Caco-2 (cell line): ENCODE results near the gene PGBD5. TPM values are rescaled to one million over a fixed set of nuclear protein-coding genes. Genes with fewer than 3 reads are reported as not detected.

Source experiments
- BruUV-seq: library from RNA; stranded (reverse); fragments of 400-500 nt; replicated peaks from 2 replicates; lab custom pipeline; 2021; lab: Mats Ljungman, UMichigan
- CTCF ChIA-PET: fragments of 300-600 bp; sonication (Branson Sonifier 250); formaldehyde crosslinking; loops from one replicate; lab custom pipeline; 2022; ENCODE audit warnings: antibody characterized with exemption; lab: Charles Lee
- POLR2A ChIA-PET: fragments of 300-600 bp; sonication (Branson Sonifier 250); formaldehyde crosslinking; loops from one replicate; lab custom pipeline; 2022; ENCODE audit warnings: antibody characterized with exemption; lab: Charles Lee
- DNase-seq, 2 experiments: peaks; one replicate each; pipeline versions ENCODE4 v3.0.0 to v3.0.0-alpha.2; 2020 to 2022
- H3K27me3 ChIP-seq: replicated peaks from 2 replicates; pipeline ENCODE4 v1.6.0; 2011; ENCODE audit warnings: low read length; ENCODE audit not compliant: control insufficient read depth, insufficient read depth
- H3K36me3 ChIP-seq: 2 replicates; pipeline ENCODE4 v1.5.1; 2011; ENCODE audit warnings: low read length; ENCODE audit not compliant: control insufficient read depth, insufficient read depth
- H3K4me1 ChIP-seq: fragments of 250-450 bp; sonication (Bioruptor Pico); 2 replicates; pipeline ENCODE4 v1.5.1; 2020; ENCODE audit warnings: mild to moderate bottlenecking
- H3K4me3 ChIP-seq: 2 replicates; pipeline ENCODE4 v1.5.1; 2011; ENCODE audit warnings: low read depth, mild to moderate bottlenecking, control low read depth, low read length
- H3K9me3 ChIP-seq: fragments of 250-450 bp; sonication (Bioruptor Pico); 2 replicates; pipeline ENCODE4 v1.5.1; 2020; ENCODE audit warnings: mild to moderate bottlenecking, moderate library complexity
- H3K27ac Mint-ChIP-seq: one replicate; pipeline ENCODE4 v1.8.0; 2022; ENCODE audit warnings: mixed read lengths; ENCODE audit not compliant: unreplicated experiment
- H3K27me3 Mint-ChIP-seq: one replicate; pipeline ENCODE4 v1.8.0; 2022; ENCODE audit warnings: mixed read lengths; ENCODE audit not compliant: insufficient read depth, unreplicated experiment
- H3K36me3 Mint-ChIP-seq: one replicate; pipeline ENCODE4 v1.8.0; 2022; ENCODE audit warnings: mild to moderate bottlenecking, mixed read lengths; ENCODE audit not compliant: insufficient read depth, unreplicated experiment
- H3K4me1 Mint-ChIP-seq: one replicate; pipeline ENCODE4 v1.8.0; 2022; ENCODE audit warnings: low read depth, mixed read lengths; ENCODE audit not compliant: unreplicated experiment
- H3K4me3 Mint-ChIP-seq: one replicate; pipeline ENCODE4 v1.8.0; 2022; ENCODE audit warnings: mild to moderate bottlenecking, moderate library complexity, mixed read lengths; ENCODE audit not compliant: unreplicated experiment
- H3K9me3 Mint-ChIP-seq: one replicate; pipeline ENCODE4 v1.8.0; 2022; ENCODE audit warnings: mixed read lengths; ENCODE audit not compliant: unreplicated experiment
- CTCF ChIP-seq, 2 experiments: fragments of 200-600 bp in 1 of 2; IDR thresholded peaks; 1 replicate in 1 of 2; 2 replicates in 1 of 2; pipeline versions ENCODE4 v1.5.1 to v1.8.0; 2011 to 2022; ENCODE audit warnings: antibody characterized with exemption in 1 of 2, control low read depth in 1 of 2, inconsistent platforms in 1 of 2, low read depth in 1 of 2, low read length in 1 of 2, mild to moderate bottlenecking in 1 of 2, moderate library complexity in 1 of 2; ENCODE audit not compliant: insufficient read depth in 1 of 2, severe bottlenecking in 1 of 2, unreplicated experiment in 1 of 2
- intact Hi-C: fragments of 100-400 bp; cut with micrococcal nuclease; formaldehyde crosslinking; loops from one replicate; pipeline ENCODE4 v1.10.0; 2022; ENCODE audit not compliant: unreplicated experiment
- total RNA-seq: library from RNA; stranded (reverse); gene quantifications from 2 replicates; pipeline ENCODE4 v1.2.3, GENCODE V29; 2022

Gene PGBD5
- total RNA-seq, 1 experiment from 2014 or later = 2.4 TPM

- H3K9me3 ChIP-seq = no peaks in the 10 kb centered on the region
- Mint-ChIP-seq H3K4me1 (peaks cover 12% of the 10 kb centered on the region), H3K27ac (no peak overlapping the region), H3K36me3 (no peaks in the 10 kb centered on the region), H3K9me3 (no peaks in the 10 kb centered on the region), H3K27me3 (no peaks in the 10 kb centered on the region), H3K4me3 (no peak overlapping the region)
- H3K4me1 ChIP-seq = peaks cover 10% of the 10 kb centered on the region
- TF ChIP-seq CTCF (IDR thresholded peaks at IDR 0.05; ENCODE audit: insufficient read depth in 1 of 2, low read depth in 1 of 2, low read length in 1 of 2, severe bottlenecking in 1 of 2, unreplicated experiment in 1 of 2) = no peak
- intact Hi-C loops = no loop called here
- ChIA-PET POLR2A (interaction anchor here (0.8 kb wide), 1 partner anchor 727 kb away, joined by 3 read pairs; no protein-coding TSS in a partner anchor), CTCF (no interaction called here)
- no peaks in the 10 kb centered on the region for H3K36me3 ChIP-seq
- no TSS peak for BruUV-seq
- no peak for DNase-seq
- no peaks in the 10 kb centered on the region for H3K27me3 ChIP-seq
- no peak overlapping the region for H3K4me3 ChIP-seq
These were observed 122.3 kb downstream of the PGBD5 start for GRCh38 chr1:230303822-230304221.

DNA sequence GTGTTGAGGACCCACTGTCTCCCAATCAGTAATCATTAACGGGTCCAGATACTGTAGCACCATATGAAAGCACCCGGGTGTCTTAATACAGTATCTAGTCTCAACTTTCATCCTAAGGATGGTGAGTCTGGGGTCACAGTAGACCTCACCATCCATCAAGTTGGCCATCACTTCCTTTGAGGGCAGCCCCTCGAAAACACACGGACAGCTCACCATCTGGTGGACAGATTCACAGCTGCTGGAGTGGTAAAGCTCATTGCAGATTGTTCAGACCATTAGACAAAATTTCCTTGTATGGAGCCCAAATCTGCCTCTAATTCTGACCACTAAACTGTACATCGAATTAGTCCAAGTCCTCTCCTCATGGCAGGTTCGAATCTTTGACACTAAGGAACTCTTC is 123.1 kb downstream of the PGBD5 start:
- Mint-ChIP-seq H3K9me3 (no peaks in the 10 kb centered on the region), H3K36me3 (no peaks in the 10 kb centered on the region), H3K4me1 (peaks cover 12% of the 10 kb centered on the region), H3K27ac (no peak overlapping the region), H3K4me3 (no peak overlapping the region), H3K27me3 (no peaks in the 10 kb centered on the region)
- ChIA-PET CTCF (no interaction called here), POLR2A (no interaction called here)
- DNase-seq = no peak
- TF ChIP-seq CTCF (IDR thresholded peaks at IDR 0.05; ENCODE audit: insufficient read depth in 1 of 2, low read depth in 1 of 2, low read length in 1 of 2, severe bottlenecking in 1 of 2, unreplicated experiment in 1 of 2) = no peak
- Histone ChIP-seq H3K4me3 (no peak overlapping the region), H3K27me3 (no peaks in the 10 kb centered on the region), H3K9me3 (no peaks in the 10 kb centered on the region), H3K36me3 (no peaks in the 10 kb centered on the region), H3K4me1 (peaks cover 10% of the 10 kb centered on the region)
- BruUV-seq = no TSS peak
- intact Hi-C loops = no loop called here

GRCh38 chr1:230301822-230302221 is 124.3 kb downstream of the PGBD5 start:
- H3K36me3 Mint-ChIP-seq = no peaks in the 10 kb centered on the region
- no peaks in the 10 kb centered on the region for H3K9me3 Mint-ChIP-seq
- CTCF ChIA-PET = no interaction called here
- TF ChIP-seq CTCF (IDR thresholded peaks at IDR 0.05; ENCODE audit: insufficient read depth in 1 of 2, low read depth in 1 of 2, low read length in 1 of 2, severe bottlenecking in 1 of 2, unreplicated experiment in 1 of 2) = no peak
- no peak for DNase-seq
- no peak overlapping the region for H3K4me3 Mint-ChIP-seq
- H3K4me1 Mint-ChIP-seq = peaks cover 12% of the 10 kb centered on the region
- no peaks in the 10 kb centered on the region for H3K36me3 ChIP-seq
- POLR2A ChIA-PET = no interaction called here
- no TSS peak for BruUV-seq
- H3K9me3 ChIP-seq = no peaks in the 10 kb centered on the region
- peaks cover 10% of the 10 kb centered on the region for H3K4me1 ChIP-seq
- H3K27me3 ChIP-seq = no peaks in the 10 kb centered on the region
- no peak overlapping the region for H3K4me3 ChIP-seq
- intact Hi-C loops = no loop called here
- no peaks in the 10 kb centered on the region for H3K27me3 Mint-ChIP-seq
- H3K27ac Mint-ChIP-seq = no peak overlapping the region
